DND-41 (cell line): Measurements from ENCODE around the gene NRXN3.
A peak's percentile ranks its signal among the peaks of the same experiment; 100 is the strongest.

Experiments
- ATAC-seq: fragments of 200-7000 bp; cut with Tn5 transposase; 3 replicates; pipeline ENCODE4 v1.9.1; 2021; ENCODE audit warnings: low read depth; ENCODE audit not compliant: insufficient read depth
- DNase-seq: peaks from one replicate; pipeline ENCODE4 v3.0.0-alpha.2; 2020
- H2AFZ ChIP-seq: 2 replicates; pipeline ENCODE4 v1.6.0; 2012; ENCODE audit warnings: low read depth, low read length
- H3K27ac ChIP-seq: 2 replicates; pipeline ENCODE4 v1.5.1; 2012; ENCODE audit warnings: low read length, inconsistent platforms
- H3K27me3 ChIP-seq: fragments of 200-600 bp; sonication (generic); 2 replicates; pipeline ENCODE4 v1.6.0; 2012; ENCODE audit warnings: low read length, mild to moderate bottlenecking, inconsistent platforms; ENCODE audit not compliant: insufficient read depth, poor library complexity
- H3K36me3 ChIP-seq: 2 replicates; pipeline ENCODE4 v1.5.1; 2012; ENCODE audit warnings: low read length, inconsistent platforms; ENCODE audit not compliant: insufficient read depth
- H3K4me1 ChIP-seq: 2 replicates; pipeline ENCODE4 v1.5.1; 2012; ENCODE audit warnings: mild to moderate bottlenecking, low read length; ENCODE audit not compliant: insufficient read depth
- H3K4me2 ChIP-seq: 2 replicates; pipeline ENCODE4 v1.6.0; 2012; ENCODE audit warnings: mild to moderate bottlenecking, moderate library complexity, low read length, inconsistent platforms; ENCODE audit not compliant: insufficient read depth
- H3K4me3 ChIP-seq, 2 experiments: fragments of 200-600 bp in 1 of 2; shearing (Covaris generic) in 1 of 2; 2 replicates each; pipeline ENCODE4 v1.5.1; 2012 to 2016; ENCODE audit warnings: inconsistent platforms in 2 of 2, low read length in 2 of 2, mild to moderate bottlenecking in 2 of 2, low read depth in 1 of 2, moderate library complexity in 1 of 2
- H3K79me2 ChIP-seq: 2 replicates; pipeline ENCODE4 v1.6.0; 2012; ENCODE audit warnings: low read length, inconsistent platforms; ENCODE audit not compliant: insufficient read depth
- H3K9ac ChIP-seq: 2 replicates; pipeline ENCODE4 v1.6.0; 2012; ENCODE audit warnings: low read depth, mild to moderate bottlenecking, inconsistent platforms, low read length, moderate library complexity
- H3K9me3 ChIP-seq: 2 replicates; pipeline ENCODE4 v1.5.1; 2012; ENCODE audit warnings: low read length, moderate library complexity, mild to moderate bottlenecking, inconsistent platforms; ENCODE audit not compliant: insufficient read depth, severe bottlenecking
- H4K20me1 ChIP-seq: 2 replicates; pipeline ENCODE4 v1.6.0; 2012; ENCODE audit warnings: low read length; ENCODE audit not compliant: insufficient read depth
- CTCF ChIP-seq: IDR thresholded peaks from 2 replicates; pipeline ENCODE4 v1.5.1; 2012; ENCODE audit warnings: borderline replicate concordance, low read length, moderate library complexity, mild to moderate bottlenecking; ENCODE audit not compliant: poor library complexity, severe bottlenecking; ENCODE audit errors: extremely low read depth
- EZH2 ChIP-seq: IDR thresholded peaks from 3 replicates; pipeline ENCODE4 v1.6.1; 2012; ENCODE audit warnings: borderline replicate concordance, low read depth, mild to moderate bottlenecking, moderate library complexity, low read length, inconsistent platforms; ENCODE audit not compliant: severe bottlenecking

NRXN3 gene

GRCh38 chr14:78188882-78189281 lies 18.7 kb downstream of the NRXN3 start:
- Histone ChIP-seq H3K9ac (no peak overlapping the region), H3K27ac (no peak overlapping the region), H3K79me2 (no peaks in the 10 kb centered on the region), H3K9me3 (no peaks in the 10 kb centered on the region), H4K20me1 (no peaks in the 10 kb centered on the region), H2AFZ (no peak overlapping the region), H3K27me3 (peaks cover 2% of the 10 kb centered on the region), H3K4me2 (no peak overlapping the region), H3K4me3 (no peak overlapping the region), H3K4me1 (no peaks in the 10 kb centered on the region), H3K36me3 (no peaks in the 10 kb centered on the region)
- ATAC-seq (no peak), DNase-seq (no peak)
- no peak for TF ChIP-seq CTCF
- TF ChIP-seq EZH2: no peak

GRCh38 chr14:78195431-78195830 lies 25.3 kb downstream of the NRXN3 start:
- no peak for ATAC-seq
- Histone ChIP-seq H3K4me2 (no peak overlapping the region), H2AFZ (no peak overlapping the region), H3K27ac (no peak overlapping the region), H3K79me2 (no peaks in the 10 kb centered on the region), H3K9me3 (no peaks in the 10 kb centered on the region), H3K36me3 (no peaks in the 10 kb centered on the region), H3K4me1 (no peaks in the 10 kb centered on the region), H3K4me3 (no peak overlapping the region), H4K20me1 (no peaks in the 10 kb centered on the region), H3K9ac (no peak overlapping the region), H3K27me3 (no peaks in the 10 kb centered on the region)
- no peak for DNase-seq
- TF ChIP-seq EZH2: no peak
- no peak for TF ChIP-seq CTCF

GRCh38 chr14:78196323-78196722 lies 26.1 kb downstream of the NRXN3 start:
- H3K4me1 ChIP-seq: peaks cover 4% of the 10 kb centered on the region
- no peaks in the 10 kb centered on the region for H4K20me1 ChIP-seq
- no peaks in the 10 kb centered on the region for H3K36me3 ChIP-seq
- no peak overlapping the region for H2AFZ ChIP-seq
- no peaks in the 10 kb centered on the region for H3K27me3 ChIP-seq
- H3K27ac ChIP-seq: no peak overlapping the region
- no peaks in the 10 kb centered on the region for H3K79me2 ChIP-seq
- no peak overlapping the region for H3K4me3 ChIP-seq
- H3K9me3 ChIP-seq: no peaks in the 10 kb centered on the region
- H3K9ac ChIP-seq: no peak overlapping the region
- DNase-seq (no peak), ATAC-seq (no peak)
- TF ChIP-seq CTCF (peak; percentile 21), EZH2 (no peak)
- H3K4me2 ChIP-seq: no peak overlapping the region

- Histone ChIP-seq H3K4me1 (peaks cover 12% of the 10 kb centered on the region), H4K20me1 (no peaks in the 10 kb centered on the region), H3K36me3 (no peaks in the 10 kb centered on the region), H3K27me3 (no peaks in the 10 kb centered on the region), H3K9me3 (no peaks in the 10 kb centered on the region), H3K9ac (no peak overlapping the region), H2AFZ (no peak overlapping the region), H3K27ac (no peak overlapping the region), H3K4me2 (no peak overlapping the region), H3K79me2 (no peaks in the 10 kb centered on the region), H3K4me3 (no peak overlapping the region)
- no peak for DNase-seq
- TF ChIP-seq EZH2 (no peak), CTCF (no peak)
- ATAC-seq: no peak
These were observed 26.9 kb downstream of the NRXN3 start for GRCh38 chr14:78197051-78197450.
